Large intestine (tissue), 3 donors: ENCODE measurements around the gene SART3. TPM values are rescaled to one million over a fixed set of nuclear protein-coding genes. Genes with fewer than 3 reads are reported as not detected.

ENCODE experiments used
- DNase-seq, 2 donors: peaks; one replicate each; pipeline versions ENCODE4 v3.0.0 to v3.0.0-alpha.2; 2013
- H3K27ac ChIP-seq: one replicate; pipeline ENCODE4 v1.5.1; 2013; ENCODE audit warnings: low read length
- H3K27me3 ChIP-seq: 2 replicates; pipeline ENCODE4 v1.6.1; 2013; ENCODE audit warnings: low read length; ENCODE audit not compliant: control insufficient read depth, insufficient read depth
- H3K36me3 ChIP-seq: 2 replicates; pipeline ENCODE4 v1.6.1; 2013; ENCODE audit warnings: low read length; ENCODE audit not compliant: control insufficient read depth, insufficient read depth
- H3K4me1 ChIP-seq: one replicate; pipeline ENCODE4 v1.6.1; 2013; ENCODE audit warnings: low read length; ENCODE audit not compliant: control insufficient read depth, insufficient read depth
- H3K4me3 ChIP-seq: one replicate; pipeline ENCODE4 v1.5.1; 2013; ENCODE audit warnings: low read length
- H3K9me3 ChIP-seq: one replicate; pipeline ENCODE4 v1.6.1; 2013; ENCODE audit warnings: mild to moderate bottlenecking, low read depth, low read length, moderate library complexity; ENCODE audit not compliant: control insufficient read depth
- WGBS: methylation state at CpG from one replicate; pipeline ENCODE4 v1.1.5; 2013; ENCODE audit warnings: low lambda C conversion rate; ENCODE audit not compliant: insufficient coverage; 5-methylcytosine and 5-hydroxymethylcytosine counted together
- polyA plus RNA-seq: library from polyadenylated mRNA; unstranded; fragments of 120-200 nt; gene quantifications from one replicate; pipeline ENCODE4 v1.2.1, GENCODE V29; 2013

SART3 gene
- polyA plus RNA-seq, 1 donor: 52.7 TPM

DNA sequence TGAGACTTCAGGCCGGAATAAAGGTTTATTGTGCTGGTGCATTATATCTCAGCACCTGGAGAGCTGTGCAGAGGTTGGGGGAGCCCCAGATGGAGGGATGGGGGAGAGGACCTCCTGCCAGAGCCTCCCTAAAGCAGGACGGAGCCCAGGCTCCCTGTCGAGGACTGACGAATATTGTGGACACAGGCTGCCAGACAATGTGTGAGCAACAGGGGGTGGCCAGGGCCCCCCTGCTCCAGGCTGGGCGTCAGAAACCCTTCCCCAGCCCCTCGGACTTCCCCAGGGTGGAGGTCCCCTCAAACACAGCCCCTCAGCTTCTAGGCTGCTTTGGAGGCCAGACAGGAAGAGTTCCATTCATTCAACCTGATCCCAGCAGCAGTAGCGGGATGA, 28.9 kb upstream of the SART3 start:
- Histone ChIP-seq H3K4me1 (no peaks in the 10 kb centered on the region), H3K36me3 (no peaks in the 10 kb centered on the region), H3K27ac (no peak overlapping the region), H3K27me3 (no peaks in the 10 kb centered on the region), H3K9me3 (no peaks in the 10 kb centered on the region), H3K4me3 (no peak overlapping the region)
- no peak for DNase-seq
- no CpG with 5 or more reads among the region's 7 CpGs for WGBS

GRCh38 chr12:108589028-108589839, 28.3 kb upstream of the SART3 start:
- no peaks in the 10 kb centered on the region for H3K36me3 ChIP-seq
- H3K9me3 ChIP-seq: no peaks in the 10 kb centered on the region
- H3K27me3 ChIP-seq: no peaks in the 10 kb centered on the region
- no CpG with 5 or more reads among the region's 15 CpGs for WGBS
- H3K4me3 ChIP-seq: no peak overlapping the region
- H3K4me1 ChIP-seq: no peaks in the 10 kb centered on the region
- no peak for DNase-seq
- H3K27ac ChIP-seq: no peak overlapping the region

DNA sequence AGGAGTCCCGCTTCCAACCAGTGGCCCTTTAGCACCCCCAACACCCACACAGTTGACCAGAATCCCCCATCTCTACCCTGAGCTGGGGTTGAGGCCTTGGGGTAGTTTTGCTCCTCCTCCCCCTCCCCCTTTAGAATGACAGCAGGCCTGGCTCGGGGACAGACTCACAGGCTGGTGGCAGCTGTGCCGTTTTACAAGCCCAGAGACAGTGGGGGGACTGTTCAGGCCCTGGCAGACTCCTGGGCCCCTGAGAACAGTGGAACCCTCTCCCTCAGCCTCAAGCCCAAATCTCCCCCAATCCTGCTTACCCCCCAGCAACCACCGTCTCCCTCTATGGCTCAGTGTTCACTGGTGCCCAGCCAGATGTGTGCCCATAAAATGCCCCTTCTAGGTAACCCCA, 26.9 kb upstream of the SART3 start:
- no CpG with 5 or more reads among the region's 4 CpGs for WGBS
- no peak for DNase-seq
- no peaks in the 10 kb centered on the region for H3K9me3 ChIP-seq
- H3K27ac ChIP-seq: no peak overlapping the region
- no peaks in the 10 kb centered on the region for H3K4me1 ChIP-seq
- H3K4me3 ChIP-seq: no peak overlapping the region
- no peaks in the 10 kb centered on the region for H3K27me3 ChIP-seq
- no peaks in the 10 kb centered on the region for H3K36me3 ChIP-seq

DNA sequence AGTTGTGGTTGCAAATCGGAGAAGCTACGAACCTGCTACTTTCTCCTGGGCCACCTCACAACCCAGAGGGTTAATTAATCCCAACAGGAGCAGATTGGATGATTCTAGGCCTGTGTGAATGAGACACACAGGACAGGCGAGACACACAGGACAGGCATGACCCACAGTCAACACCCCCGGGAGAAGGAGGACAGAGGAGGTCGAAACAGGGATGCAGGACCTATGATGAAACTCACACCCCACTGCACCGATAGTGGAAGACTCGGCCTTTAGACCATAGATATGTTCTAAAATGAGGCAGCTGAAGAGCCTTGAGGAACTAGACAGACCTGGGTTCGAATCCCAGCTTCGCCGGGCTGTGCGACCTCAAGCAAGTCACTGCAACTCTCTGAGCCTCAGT, 25.3 kb upstream of the SART3 start:
- no peaks in the 10 kb centered on the region for H3K27me3 ChIP-seq
- H3K27ac ChIP-seq: no peak overlapping the region
- H3K9me3 ChIP-seq: no peaks in the 10 kb centered on the region
- WGBS: no CpG with 5 or more reads among the region's 11 CpGs
- DNase-seq: no peak
- H3K36me3 ChIP-seq: no peaks in the 10 kb centered on the region
- H3K4me1 ChIP-seq: no peaks in the 10 kb centered on the region
- no peak overlapping the region for H3K4me3 ChIP-seq

DNA sequence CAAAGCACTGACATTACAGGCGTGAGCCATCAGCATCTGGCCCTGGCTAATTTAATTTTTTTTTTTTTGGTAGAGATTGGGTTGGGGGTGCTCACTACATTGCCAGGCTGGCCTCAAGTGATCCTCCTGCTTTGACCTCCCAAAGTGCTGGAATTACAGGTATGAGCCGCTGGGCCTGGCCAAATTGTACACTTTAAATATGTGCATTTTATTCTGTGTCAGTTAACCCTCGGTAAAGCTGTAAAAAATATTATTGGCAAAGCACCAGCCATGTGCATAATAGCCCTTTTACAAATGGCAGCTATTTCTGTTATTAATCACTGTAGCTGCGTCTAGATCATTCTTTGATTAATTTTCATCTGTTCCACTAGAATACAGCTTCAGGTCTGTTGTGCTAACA, 24.9 kb upstream of the SART3 start:
- no peak for DNase-seq
- Histone ChIP-seq H3K27ac (no peak overlapping the region), H3K36me3 (no peaks in the 10 kb centered on the region), H3K9me3 (no peaks in the 10 kb centered on the region), H3K4me3 (no peak overlapping the region), H3K27me3 (no peaks in the 10 kb centered on the region), H3K4me1 (no peaks in the 10 kb centered on the region)
- no CpG with 5 or more reads among the region's 4 CpGs for WGBS

DNA sequence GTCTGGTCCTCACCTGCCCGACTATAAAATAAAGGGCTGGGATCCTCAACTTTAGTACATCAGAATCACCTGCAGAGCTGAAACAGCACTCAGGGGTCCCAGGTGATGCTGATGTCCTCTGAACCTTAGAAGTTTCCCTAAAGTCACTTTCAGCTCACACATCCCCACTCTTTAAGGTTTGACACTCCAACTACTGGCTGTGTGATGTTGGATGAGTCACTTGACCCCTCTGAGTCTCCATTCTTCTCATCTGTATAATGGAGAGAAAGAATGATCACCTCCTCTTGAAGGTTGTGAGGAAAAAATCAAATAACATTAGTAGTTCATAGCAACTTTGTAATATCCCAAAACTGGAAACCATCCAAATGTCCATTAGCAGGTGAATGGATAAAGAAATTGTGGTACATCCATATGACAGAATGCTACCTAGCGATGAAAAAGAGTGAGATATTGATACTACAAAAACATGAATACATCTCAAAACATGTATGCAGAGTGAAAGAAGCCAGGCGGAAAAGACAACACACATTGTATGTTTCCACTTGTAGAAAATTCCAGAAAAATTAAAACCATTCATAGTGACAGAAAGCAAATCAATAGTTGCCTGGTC, 23.6 kb upstream of the SART3 start:
- H3K27ac ChIP-seq: no peak overlapping the region
- WGBS: 100% methylated on average over 1 of the region's 3 CpGs

DNA sequence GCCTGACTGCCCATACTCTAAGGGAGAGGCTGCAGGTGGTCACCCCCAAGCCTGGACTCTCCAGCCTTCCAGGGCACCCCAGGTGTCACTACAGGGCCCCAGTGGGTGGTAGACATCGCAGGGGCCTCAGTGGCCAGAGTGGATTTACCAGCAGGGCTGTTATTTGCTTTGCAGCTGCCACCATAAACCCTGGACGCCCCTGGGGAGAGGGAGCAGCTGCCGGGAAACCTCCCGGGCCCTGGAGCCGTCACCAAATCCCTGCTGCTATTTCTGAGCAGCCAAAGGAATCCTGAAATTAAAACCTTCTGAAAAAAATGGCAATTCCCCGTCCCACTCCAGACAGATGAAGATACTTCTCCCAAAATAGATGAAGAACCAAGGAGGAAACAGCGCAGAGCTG, 23.0 kb upstream of the SART3 start:
- WGBS: no CpG with 5 or more reads among the region's 7 CpGs
- H3K4me3 ChIP-seq: no peak overlapping the region
- no peaks in the 10 kb centered on the region for H3K36me3 ChIP-seq
- no peak for DNase-seq
- H3K9me3 ChIP-seq: peaks cover under 1% of the 10 kb centered on the region
- H3K4me1 ChIP-seq: no peaks in the 10 kb centered on the region
- no peaks in the 10 kb centered on the region for H3K27me3 ChIP-seq
- H3K27ac ChIP-seq: no peak overlapping the region

More for the DNA sequence above, 23.6 kb upstream of the SART3 start:
- Histone ChIP-seq H3K4me3 (no peak overlapping the region), H3K9me3 (no peaks in the 10 kb centered on the region), H3K36me3 (no peaks in the 10 kb centered on the region), H3K27me3 (no peaks in the 10 kb centered on the region), H3K4me1 (no peaks in the 10 kb centered on the region)
- DNase-seq: no peak

GRCh38 chr12:108582978-108583770, 22.2 kb upstream of the SART3 start:
- WGBS: no CpG with 5 or more reads among the region's 10 CpGs

GRCh38 chr12:108582509-108582908, 21.5 kb upstream of the SART3 start:
- no CpG with 5 or more reads among the region's 9 CpGs for WGBS
- Histone ChIP-seq H3K27me3 (no peaks in the 10 kb centered on the region), H3K27ac (no peak overlapping the region), H3K4me3 (no peak overlapping the region), H3K36me3 (no peaks in the 10 kb centered on the region), H3K9me3 (peaks cover 5% of the 10 kb centered on the region), H3K4me1 (no peaks in the 10 kb centered on the region)
- no peak for DNase-seq

More at GRCh38 chr12:108582978-108583770, 22.2 kb upstream of the SART3 start:
- H3K4me3 ChIP-seq: no peak overlapping the region
- no peak for DNase-seq
- peaks cover 5% of the 10 kb centered on the region for H3K9me3 ChIP-seq
- H3K4me1 ChIP-seq: no peaks in the 10 kb centered on the region
- no peaks in the 10 kb centered on the region for H3K36me3 ChIP-seq
- no peaks in the 10 kb centered on the region for H3K27me3 ChIP-seq
- no peak overlapping the region for H3K27ac ChIP-seq

GRCh38 chr12:108581311-108582227, 20.6 kb upstream of the SART3 start:
- Histone ChIP-seq H3K9me3 (peaks cover 5% of the 10 kb centered on the region), H3K4me3 (no peak overlapping the region), H3K27me3 (no peaks in the 10 kb centered on the region), H3K36me3 (no peaks in the 10 kb centered on the region), H3K4me1 (no peaks in the 10 kb centered on the region), H3K27ac (no peak overlapping the region)
- WGBS: no CpG with 5 or more reads among the region's 33 CpGs
- no peak for DNase-seq
